ENCODE measurements around the gene NPAS3.

NPAS3 gene

DNA sequence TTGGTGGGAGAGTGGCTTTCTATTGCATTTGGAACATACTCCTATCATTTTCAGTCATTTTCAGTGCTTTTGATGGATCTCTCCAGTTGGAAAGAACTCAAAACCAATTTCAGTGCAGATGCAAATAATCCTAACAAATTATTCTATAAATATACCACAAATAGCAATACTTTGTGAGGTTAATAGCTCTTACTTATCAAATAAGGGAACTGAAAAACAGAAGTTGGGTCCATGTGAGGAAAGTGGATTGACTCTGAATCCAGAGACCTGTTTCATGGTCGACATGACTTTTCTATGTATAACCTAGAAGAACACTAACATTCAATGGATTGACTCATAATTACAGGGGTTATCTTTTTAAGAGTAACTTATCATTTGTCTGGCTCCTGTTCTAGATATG lies 763.6 kb downstream of the NPAS3 start:
- no peak overlapping the region for H3K4me3 ChIP-seq (ENCODE audit: control insufficient read depth, low read depth, low read length)
- TF ChIP-seq, protein P1, sequence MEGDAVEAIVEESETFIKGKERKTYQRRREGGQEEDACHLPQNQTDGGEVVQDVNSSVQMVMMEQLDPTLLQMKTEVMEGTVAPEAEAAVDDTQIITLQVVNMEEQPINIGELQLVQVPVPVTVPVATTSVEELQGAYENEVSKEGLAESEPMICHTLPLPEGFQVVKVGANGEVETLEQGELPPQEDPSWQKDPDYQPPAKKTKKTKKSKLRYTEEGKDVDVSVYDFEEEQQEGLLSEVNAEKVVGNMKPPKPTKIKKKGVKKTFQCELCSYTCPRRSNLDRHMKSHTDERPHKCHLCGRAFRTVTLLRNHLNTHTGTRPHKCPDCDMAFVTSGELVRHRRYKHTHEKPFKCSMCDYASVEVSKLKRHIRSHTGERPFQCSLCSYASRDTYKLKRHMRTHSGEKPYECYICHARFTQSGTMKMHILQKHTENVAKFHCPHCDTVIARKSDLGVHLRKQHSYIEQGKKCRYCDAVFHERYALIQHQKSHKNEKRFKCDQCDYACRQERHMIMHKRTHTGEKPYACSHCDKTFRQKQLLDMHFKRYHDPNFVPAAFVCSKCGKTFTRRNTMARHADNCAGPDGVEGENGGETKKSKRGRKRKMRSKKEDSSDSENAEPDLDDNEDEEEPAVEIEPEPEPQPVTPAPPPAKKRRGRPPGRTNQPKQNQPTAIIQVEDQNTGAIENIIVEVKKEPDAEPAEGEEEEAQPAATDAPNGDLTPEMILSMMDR (IDR thresholded peaks at IDR 0.05; ENCODE audit: control insufficient read depth, insufficient read depth, low read depth, low read length, missing control alignments): no peak
- DNase-seq (ENCODE audit: low read depth): no peak

DNA sequence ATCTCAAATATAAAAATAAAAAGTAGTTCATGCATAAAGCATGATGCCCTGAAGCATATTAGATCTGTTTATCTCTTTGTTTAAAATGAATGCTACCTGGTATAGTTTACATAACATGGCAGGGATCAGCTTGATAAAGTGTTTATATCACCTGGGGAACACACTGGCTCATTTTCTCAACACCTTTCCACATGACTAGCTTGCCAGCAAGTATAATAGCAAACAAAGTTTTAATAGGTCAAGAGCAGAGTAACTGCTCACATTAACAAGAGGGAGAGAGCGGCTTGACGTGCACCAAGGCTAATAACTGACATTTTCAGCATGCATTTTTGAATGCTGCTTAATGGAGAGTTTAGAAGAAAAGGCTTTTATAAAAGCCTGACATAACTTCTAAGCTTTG lies 765.8 kb downstream of the NPAS3 start:
- TF ChIP-seq, protein P1 (IDR thresholded peaks at IDR 0.05; ENCODE audit: control insufficient read depth, insufficient read depth, low read depth, low read length, missing control alignments): no peak
- DNase-seq (ENCODE audit: low read depth): no peak
- no peak overlapping the region for H3K4me3 ChIP-seq (ENCODE audit: control insufficient read depth, low read depth, low read length)

DNA sequence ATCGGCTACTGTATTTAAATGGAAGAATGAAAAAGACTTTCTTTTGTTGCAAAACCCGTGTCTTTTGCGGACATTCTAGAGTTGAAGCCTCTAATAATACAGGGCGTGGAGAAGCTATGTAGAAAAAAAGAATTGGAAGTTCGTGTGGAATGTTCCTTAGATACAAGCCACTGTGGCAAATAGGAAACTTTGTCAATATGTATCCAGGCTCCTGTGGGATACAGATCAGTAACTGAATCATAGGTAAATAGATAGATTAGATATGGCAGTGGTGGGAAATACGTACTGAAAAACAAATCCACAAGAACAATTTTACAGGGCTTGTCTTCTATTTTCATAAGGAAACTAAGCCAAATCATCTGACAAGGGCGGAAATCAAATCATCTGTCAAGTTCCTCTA lies 766.8 kb downstream of the NPAS3 start:
- DNase-seq (ENCODE audit: low read depth): no peak
- H3K4me3 ChIP-seq (ENCODE audit: control insufficient read depth, low read depth, low read length): no peak overlapping the region
- TF ChIP-seq, protein P1 (IDR thresholded peaks at IDR 0.05; ENCODE audit: control insufficient read depth, insufficient read depth, low read depth, low read length, missing control alignments): no peak

DNA sequence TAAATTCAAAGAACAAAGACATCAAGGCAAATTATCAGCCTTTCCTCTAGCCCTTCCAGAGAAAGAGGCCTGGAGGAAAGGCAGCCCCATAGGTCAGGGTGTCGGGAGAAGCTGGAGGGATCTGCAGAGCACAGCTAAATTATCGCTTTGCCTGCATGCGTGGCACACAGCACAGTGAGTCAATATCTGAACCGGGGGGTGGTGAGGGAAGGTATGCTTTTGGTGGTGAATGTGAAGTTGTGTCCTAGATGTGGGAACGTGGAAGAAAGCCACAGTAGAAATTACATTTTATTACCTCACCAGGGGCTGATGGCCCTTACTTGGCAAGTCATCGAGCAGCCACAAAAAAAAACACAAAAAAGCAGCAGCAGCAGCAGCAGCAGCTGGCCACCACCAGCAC lies 769.0 kb downstream of the NPAS3 start:
- no peak overlapping the region for H3K4me3 ChIP-seq (ENCODE audit: control insufficient read depth, low read depth, low read length)
- TF ChIP-seq, protein P1 (IDR thresholded peaks at IDR 0.05; ENCODE audit: control insufficient read depth, insufficient read depth, low read depth, low read length, missing control alignments): no peak
- DNase-seq (ENCODE audit: low read depth): no peak

DNA sequence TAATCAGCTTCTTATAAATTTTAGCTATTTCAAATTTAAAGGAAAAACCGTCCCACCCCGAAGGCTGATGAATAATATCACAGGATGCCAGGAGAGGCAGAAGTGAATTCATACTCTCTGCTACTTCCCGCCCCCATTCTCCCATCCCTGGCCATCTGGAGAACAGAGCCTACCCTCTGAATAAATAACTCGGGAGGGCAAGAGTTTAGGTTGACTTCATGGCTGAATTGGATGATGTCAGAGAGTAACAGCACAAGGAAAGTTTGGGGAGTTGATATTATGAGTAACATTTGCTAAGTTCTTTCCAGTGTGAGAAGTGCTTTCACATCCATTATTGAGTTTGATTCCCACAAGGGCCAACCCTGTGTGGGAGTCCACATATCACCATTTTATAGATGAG lies 770.6 kb downstream of the NPAS3 start:
- H3K4me3 ChIP-seq (ENCODE audit: control insufficient read depth, low read depth, low read length): no peak overlapping the region
- TF ChIP-seq, protein P1 (IDR thresholded peaks at IDR 0.05; ENCODE audit: control insufficient read depth, insufficient read depth, low read depth, low read length, missing control alignments): no peak
- DNase-seq (ENCODE audit: low read depth): no peak

DNA sequence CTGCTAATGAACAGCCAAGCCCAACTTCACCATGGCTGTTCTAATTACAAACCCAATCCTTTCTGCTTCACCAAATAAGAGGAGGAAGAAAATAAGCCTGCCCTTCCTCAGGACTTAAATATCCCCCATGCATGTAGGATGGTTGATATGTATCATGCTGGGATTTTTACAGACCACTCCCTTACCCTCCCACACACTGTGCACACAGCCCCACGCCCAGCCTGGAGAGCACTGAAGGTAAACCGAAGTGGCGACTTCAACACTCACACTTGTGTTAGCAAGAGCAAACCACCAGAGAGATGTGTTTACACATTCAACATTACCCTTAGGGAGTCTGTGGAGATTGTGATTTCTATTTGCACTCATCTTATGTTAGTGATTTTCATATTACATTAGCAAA lies 771.0 kb downstream of the NPAS3 start:
- TF ChIP-seq, protein P1 (IDR thresholded peaks at IDR 0.05; ENCODE audit: control insufficient read depth, insufficient read depth, low read depth, low read length, missing control alignments): no peak
- no peak for DNase-seq (ENCODE audit: low read depth)
- no peak overlapping the region for H3K4me3 ChIP-seq (ENCODE audit: control insufficient read depth, low read depth, low read length)

DNA sequence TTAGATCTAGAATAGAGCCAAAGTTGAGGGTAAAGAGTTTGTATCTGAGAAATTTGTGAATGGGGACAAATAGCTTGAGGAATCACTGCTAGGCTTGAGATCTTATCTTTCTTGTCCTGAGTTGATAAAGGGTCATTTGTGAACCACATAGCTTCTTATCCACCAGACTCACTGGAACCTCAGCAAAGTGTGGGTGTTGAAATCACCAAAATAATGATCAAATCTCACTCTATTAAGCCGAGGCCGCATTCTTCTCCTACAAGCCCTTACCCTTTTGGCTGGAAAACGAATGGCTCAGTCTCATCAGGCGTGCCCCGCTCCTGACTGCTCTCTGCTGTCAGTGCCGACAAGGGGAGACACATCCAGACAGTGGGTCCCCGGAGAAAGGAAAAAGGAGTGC lies 771.6 kb downstream of the NPAS3 start:
- no peak for DNase-seq (ENCODE audit: low read depth)
- no peak overlapping the region for H3K4me3 ChIP-seq (ENCODE audit: control insufficient read depth, low read depth, low read length)
- TF ChIP-seq, protein P1 (IDR thresholded peaks at IDR 0.05; ENCODE audit: control insufficient read depth, insufficient read depth, low read depth, low read length, missing control alignments): no peak

All from AG09309 (cell line).